ENCODE results near the gene MTHFSD.

DNA sequence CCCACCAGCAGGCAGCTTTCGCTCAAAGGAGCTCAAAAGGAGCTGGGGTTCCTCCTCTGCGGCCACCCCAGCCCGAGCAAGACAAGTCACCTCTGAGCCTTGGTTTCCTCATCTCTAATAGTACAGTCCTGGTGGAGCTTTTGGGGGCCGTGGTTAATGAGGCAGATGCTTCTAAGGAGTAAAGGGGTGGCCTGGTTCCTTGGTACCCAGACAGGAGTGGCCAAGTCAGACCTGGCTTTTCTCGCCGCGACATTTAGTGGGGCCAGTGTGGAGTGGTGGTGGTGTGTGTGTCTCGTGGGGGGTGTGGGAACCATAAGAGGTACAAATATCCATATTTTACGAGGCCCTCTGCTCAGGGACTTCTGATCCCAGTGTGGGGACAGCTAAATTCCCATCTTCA is 38.0 kb downstream of the MTHFSD start:
- no peak for TF ChIP-seq POLR2A (IDR thresholded peaks at IDR 0.05)
- TF ChIP-seq, protein P1, sequence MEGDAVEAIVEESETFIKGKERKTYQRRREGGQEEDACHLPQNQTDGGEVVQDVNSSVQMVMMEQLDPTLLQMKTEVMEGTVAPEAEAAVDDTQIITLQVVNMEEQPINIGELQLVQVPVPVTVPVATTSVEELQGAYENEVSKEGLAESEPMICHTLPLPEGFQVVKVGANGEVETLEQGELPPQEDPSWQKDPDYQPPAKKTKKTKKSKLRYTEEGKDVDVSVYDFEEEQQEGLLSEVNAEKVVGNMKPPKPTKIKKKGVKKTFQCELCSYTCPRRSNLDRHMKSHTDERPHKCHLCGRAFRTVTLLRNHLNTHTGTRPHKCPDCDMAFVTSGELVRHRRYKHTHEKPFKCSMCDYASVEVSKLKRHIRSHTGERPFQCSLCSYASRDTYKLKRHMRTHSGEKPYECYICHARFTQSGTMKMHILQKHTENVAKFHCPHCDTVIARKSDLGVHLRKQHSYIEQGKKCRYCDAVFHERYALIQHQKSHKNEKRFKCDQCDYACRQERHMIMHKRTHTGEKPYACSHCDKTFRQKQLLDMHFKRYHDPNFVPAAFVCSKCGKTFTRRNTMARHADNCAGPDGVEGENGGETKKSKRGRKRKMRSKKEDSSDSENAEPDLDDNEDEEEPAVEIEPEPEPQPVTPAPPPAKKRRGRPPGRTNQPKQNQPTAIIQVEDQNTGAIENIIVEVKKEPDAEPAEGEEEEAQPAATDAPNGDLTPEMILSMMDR (IDR thresholded peaks at IDR 0.05): no peak
- no peak for TF ChIP-seq EP300 (IDR thresholded peaks at IDR 0.05)

Data from ovary (tissue), 3 donors.